ENCODE measurements around the gene DRAM1. TPM values are rescaled to one million over a fixed set of nuclear protein-coding genes. Genes with fewer than 3 reads are reported as not detected.

The DRAM1 gene
- total and polyA plus RNA-seq, 9 of the 15 experiments (the other 6 are each of a cell fraction or from before 2014, with no cell fraction given), result 1.4 to 4.3 (median 2.7) TPM

GRCh38 chr12:101877806-101878242 is 444 bp downstream of the DRAM1 start (continued):
- no peak for TF ChIP-seq KLF13 (tag; IDR thresholded peaks at IDR 0.05; ENCODE audit: borderline replicate concordance, low read depth)
- no peak for TF ChIP-seq ILK (tag; IDR thresholded peaks at IDR 0.05; ENCODE audit: borderline replicate concordance, low read depth)
- TF ChIP-seq CREB3L1 (IDR thresholded peaks at IDR 0.05; ENCODE audit: borderline replicate concordance, low read depth), result no peak
- TF ChIP-seq CBFB (CRISPR knock-in tag; IDR thresholded peaks at IDR 0.05), result 0 out of 2 replicates have a peak, but pooled peaks have one; percentile 59
- no peak for TF ChIP-seq ZNF76 (CRISPR knock-in tag; IDR thresholded peaks at IDR 0.05; ENCODE audit: borderline replicate concordance)
- TF ChIP-seq NFXL1 (CRISPR knock-in tag; IDR thresholded peaks at IDR 0.05), result no peak
- no peak for TF ChIP-seq L3MBTL2 (IDR thresholded peaks at IDR 0.05)
- no peak for TF ChIP-seq NFYB (IDR thresholded peaks at IDR 0.05; ENCODE audit: extremely low read depth, insufficient read length)
- no peak for TF ChIP-seq MYC (IDR thresholded peaks at IDR 0.05; ENCODE audit: low read depth, low read length)
- no peak for TF ChIP-seq MYC (CRISPR knock-in tag; IDR thresholded peaks at IDR 0.05; ENCODE audit: borderline replicate concordance, low read depth)
- no peak for TF ChIP-seq ZBTB40 (IDR thresholded peaks at IDR 0.05)
- TF ChIP-seq ZBTB40 (CRISPR knock-in tag; IDR thresholded peaks at IDR 0.05), result no peak
- no peak for TF ChIP-seq RBM34 (IDR thresholded peaks at IDR 0.05; ENCODE audit: borderline replicate concordance, insufficient read depth, low read length)
- TF ChIP-seq ARID3B (CRISPR knock-in tag; IDR thresholded peaks at IDR 0.05; ENCODE audit: borderline replicate concordance), result no peak
- no peak for TF ChIP-seq ZNF436 (CRISPR knock-in tag; IDR thresholded peaks at IDR 0.05)
- peak; percentile 68 for TF ChIP-seq NCOA6 (IDR thresholded peaks at IDR 0.05)
- TF ChIP-seq CTBP1 (IDR thresholded peaks at IDR 0.05; ENCODE audit: borderline replicate concordance), result 0 out of 2 replicates have a peak, but pooled peaks have one; percentile 7
- no peak for TF ChIP-seq ZNF316 (IDR thresholded peaks at IDR 0.05)

All from K562 (cell line).